HG02981 (cell line): ENCODE results near the gene TNS2.
"Not testable (repeated sequence)": the region's sequence is repeated elsewhere in the genome, so short reads cannot be mapped to it uniquely, and the experiment has no call there.

ENCODE experiments used
- ATAC-seq: cut with Tn5 transposase; IDR thresholded peaks from one replicate; pipeline ENCODE4 v1.9.1; 2021; ENCODE audit warnings: mild to moderate bottlenecking, moderate library complexity; ENCODE audit not compliant: unreplicated experiment

The TNS2 gene

DNA sequence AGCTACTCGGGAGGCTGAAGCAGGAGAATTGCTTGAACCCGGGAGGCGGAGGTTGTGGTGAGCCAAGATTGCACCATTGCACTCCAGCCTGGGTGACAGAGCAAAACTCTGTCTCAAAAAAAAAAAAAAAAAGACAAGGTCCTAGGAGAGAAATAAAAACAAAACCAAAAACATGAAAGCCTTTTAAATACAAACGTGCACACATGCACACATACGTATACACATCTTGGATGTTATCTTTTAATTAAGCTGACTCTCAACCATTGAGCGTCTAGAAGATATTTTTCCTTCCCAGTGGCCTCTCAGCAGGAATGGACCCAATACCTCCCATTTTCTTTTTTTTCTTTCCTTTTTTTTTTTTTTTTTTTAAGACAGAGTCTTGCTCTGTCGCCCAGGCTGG is 62.6 kb downstream of the TNS2 start:
- not testable (repeated sequence) for ATAC-seq

DNA sequence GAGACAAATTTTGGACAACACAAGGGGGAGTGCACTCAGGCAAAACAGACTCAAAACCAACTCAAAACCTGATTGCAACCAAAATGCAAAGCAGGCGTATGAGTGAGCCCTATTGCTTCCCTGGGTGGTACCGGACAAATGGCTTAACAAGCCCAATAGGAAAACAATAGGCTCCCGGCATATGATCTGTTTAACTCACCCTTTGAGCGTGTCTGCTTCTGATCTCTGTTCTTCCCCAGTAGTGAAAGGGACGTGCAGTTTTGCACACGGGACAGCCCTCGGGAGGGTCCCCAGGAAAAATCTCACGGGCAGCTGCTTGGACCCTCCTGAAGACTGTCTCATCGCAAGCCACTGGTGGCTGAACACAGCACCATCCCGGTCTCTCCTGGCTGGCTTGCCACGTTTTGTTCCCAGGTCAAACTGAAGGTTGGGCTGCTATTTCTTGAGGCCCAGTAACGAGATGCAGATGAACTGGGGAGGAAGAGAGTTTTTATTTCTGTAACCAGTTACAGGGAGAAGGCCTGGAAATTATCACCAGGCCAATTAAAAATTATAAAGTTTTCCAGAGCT is 63.4 kb downstream of the TNS2 start:
- ATAC-seq, result no peak

DNA sequence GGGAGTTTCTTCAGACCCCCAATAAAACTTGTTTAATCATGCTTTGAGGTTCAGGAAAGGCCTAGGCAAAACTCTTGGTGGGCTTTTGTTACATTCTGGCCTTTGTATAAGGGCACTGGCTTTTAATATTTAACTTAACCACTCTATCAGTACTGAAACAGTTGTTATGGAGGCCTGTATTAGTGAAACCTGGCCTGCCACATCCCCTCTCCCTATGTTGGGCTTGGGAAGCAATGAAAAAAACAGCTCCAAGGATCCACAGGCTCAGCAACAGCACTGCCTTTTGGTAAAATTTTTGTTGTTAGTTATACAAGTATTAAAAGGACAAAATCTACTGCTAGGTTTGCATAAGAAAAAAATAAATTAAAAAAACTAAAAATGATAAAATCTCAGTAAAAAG is 64.1 kb downstream of the TNS2 start:
- ATAC-seq, result no peak
